Dermis blood vessel endothelial cell (primary cell): ENCODE measurements around the gene FNDC3B. TPM values are rescaled to one million over a fixed set of nuclear protein-coding genes. Genes with fewer than 3 reads are reported as not detected.

Source experiments
- DNase-seq: peaks from one replicate; pipeline ENCODE4 v3.0.0; 2010
- total RNA-seq: library from RNA; depleted of rRNA; stranded (reverse); fragments of >200 nt; gene quantifications from 2 replicates; pipeline ENCODE4 v1.2.3, GENCODE V29; 2014

The FNDC3B gene
- total RNA-seq, 1 donor from 2014 or later = 126 TPM

- no peak for DNase-seq
Observed at GRCh38 chr3:172321035-172321434, 281.7 kb downstream of the FNDC3B start.

- DNase-seq = no peak
Observed at GRCh38 chr3:172323894-172324610, 284.7 kb downstream of the FNDC3B start.

GRCh38 chr3:172324611-172325203 lies 285.3 kb downstream of the FNDC3B start:
- DNase-seq = no peak

- no peak for DNase-seq
Observed at GRCh38 chr3:172325461-172325860, 286.1 kb downstream of the FNDC3B start.

GRCh38 chr3:172326993-172327392 lies 287.6 kb downstream of the FNDC3B start:
- no peak for DNase-seq

- DNase-seq = no peak
Observed at GRCh38 chr3:172328282-172328681, 288.9 kb downstream of the FNDC3B start.

- DNase-seq = no peak
Observed at GRCh38 chr3:172329070-172329469, 289.7 kb downstream of the FNDC3B start.

GRCh38 chr3:172330413-172330812 lies 291.0 kb downstream of the FNDC3B start:
- DNase-seq = no peak

- DNase-seq = peak; percentile 81
Observed at GRCh38 chr3:172332256-172333041, 293.1 kb downstream of the FNDC3B start.

GRCh38 chr3:172333042-172333377 lies 293.6 kb downstream of the FNDC3B start:
- no peak for DNase-seq

- no peak for DNase-seq
Observed at GRCh38 chr3:172333692-172334457, 294.5 kb downstream of the FNDC3B start.

GRCh38 chr3:172334671-172335207 lies 295.4 kb downstream of the FNDC3B start:
- no peak for DNase-seq

- DNase-seq = no peak
Observed at GRCh38 chr3:172339892-172340291, 300.5 kb downstream of the FNDC3B start.

- no peak for DNase-seq
Observed at GRCh38 chr3:172340583-172340982, 301.2 kb downstream of the FNDC3B start.

- DNase-seq = peak; percentile 81
Observed at GRCh38 chr3:172341482-172342059, 302.2 kb downstream of the FNDC3B start.

- no peak for DNase-seq
Observed at GRCh38 chr3:172342097-172342659, 302.8 kb downstream of the FNDC3B start.

- DNase-seq = no peak
Observed at GRCh38 chr3:172343117-172343516, 303.7 kb downstream of the FNDC3B start.

- DNase-seq = no peak
Observed at GRCh38 chr3:172343979-172344378, 304.6 kb downstream of the FNDC3B start.

GRCh38 chr3:172346161-172346560 lies 306.8 kb downstream of the FNDC3B start:
- DNase-seq = no peak

- DNase-seq = peak; percentile 34
Observed at GRCh38 chr3:172347895-172348679, 308.7 kb downstream of the FNDC3B start.

- DNase-seq = no peak
Observed at GRCh38 chr3:172351895-172352466, 312.6 kb downstream of the FNDC3B start.
